OCI-LY7 (cell line): ENCODE results near the gene CHD5. TPM values are rescaled to one million over a fixed set of nuclear protein-coding genes. Genes with fewer than 3 reads are reported as not detected.

Experiments used
- BruUV-seq: library from RNA; stranded (reverse); fragments of 400-500 nt; replicated peaks from 2 replicates; lab custom pipeline; 2021; lab: Mats Ljungman, UMichigan
- CTCF ChIA-PET: fragments of 300-600 bp; sonication (Branson Sonifier 250); formaldehyde crosslinking; loops from one replicate; lab custom pipeline; 2022; ENCODE audit warnings: antibody characterized with exemption; ENCODE audit not compliant: unreplicated experiment; lab: Charles Lee
- POLR2A ChIA-PET: fragments of 300-600 bp; sonication (Branson Sonifier 250); formaldehyde crosslinking; loops from one replicate; lab custom pipeline; 2022; ENCODE audit warnings: antibody characterized with exemption; lab: Charles Lee
- DNase-seq: peaks from one replicate; pipeline ENCODE4 v3.0.0-alpha.2; 2015; ENCODE audit warnings: low spot score
- H2AFZ ChIP-seq: fragments of 200-600 bp; sonication (generic), shearing (Covaris generic); 2 replicates; pipeline ENCODE4 v1.6.1; 2014; ENCODE audit warnings: mild to moderate bottlenecking, antibody characterized with exemption, low read length, moderate library complexity
- H3K27ac ChIP-seq: fragments of 200-600 bp; sonication (generic); 2 replicates; pipeline ENCODE4 v1.5.1; 2014; ENCODE audit warnings: mixed run types, low read depth, mild to moderate bottlenecking, moderate library complexity, low read length, inconsistent platforms; ENCODE audit not compliant: poor library complexity, severe bottlenecking
- H3K36me3 ChIP-seq: fragments of 200-600 bp; sonication (generic); 2 replicates; pipeline ENCODE4 v1.6.1; 2014; ENCODE audit warnings: mild to moderate bottlenecking, antibody characterized with exemption, low read length, moderate library complexity, mixed read lengths; ENCODE audit not compliant: insufficient read depth
- H3K4me1 ChIP-seq: fragments of 200-600 bp; sonication (generic); 2 replicates; pipeline ENCODE4 v1.5.1; 2014; ENCODE audit warnings: mild to moderate bottlenecking, low read length; ENCODE audit not compliant: insufficient read depth, poor library complexity, severe bottlenecking
- H3K4me2 ChIP-seq: fragments of 200-600 bp; sonication (generic); 2 replicates; pipeline ENCODE4 v1.6.1; 2014; ENCODE audit warnings: mild to moderate bottlenecking, low read length
- H3K4me3 ChIP-seq: fragments of 200-600 bp; sonication (generic); 2 replicates; pipeline ENCODE4 v1.5.1; 2014; ENCODE audit warnings: mild to moderate bottlenecking, low read depth, low read length; ENCODE audit not compliant: poor library complexity, severe bottlenecking
- H3K79me2 ChIP-seq: fragments of 200-600 bp; sonication (generic); 2 replicates; pipeline ENCODE4 v1.6.1; 2016; ENCODE audit warnings: low read depth, mild to moderate bottlenecking, low read length, moderate library complexity, mixed read lengths; ENCODE audit not compliant: insufficient read depth
- H3K9me2 ChIP-seq: fragments of 200-600 bp; sonication (generic); 2 replicates; pipeline ENCODE4 v1.6.1; 2016; ENCODE audit warnings: mild to moderate bottlenecking, low read length, mixed read lengths; ENCODE audit not compliant: insufficient read depth
- H3K9me3 ChIP-seq: fragments of 200-600 bp; sonication (generic); 2 replicates; pipeline ENCODE4 v1.6.1; 2014; ENCODE audit warnings: mild to moderate bottlenecking, mixed run types, low read length, mixed read lengths
- H4K20me1 ChIP-seq: fragments of 200-600 bp; sonication (generic); 2 replicates; pipeline ENCODE4 v1.6.1; 2014; ENCODE audit warnings: mild to moderate bottlenecking, antibody characterized with exemption, low read length, moderate library complexity, mixed read lengths; ENCODE audit not compliant: insufficient read depth
- CTCF ChIP-seq: fragments of 200-600 bp; sonication (generic); conservative IDR thresholded peaks from 2 replicates; pipeline ENCODE4 v1.5.1; 2014; ENCODE audit warnings: mild to moderate bottlenecking, antibody characterized with exemption, low read length, moderate library complexity, mixed read lengths
- EZH2phosphoT487 ChIP-seq: fragments of 200-600 bp; sonication (generic); IDR thresholded peaks from 2 replicates; pipeline ENCODE4 v1.6.1; 2018; ENCODE audit warnings: low read depth, borderline replicate concordance, mild to moderate bottlenecking, mixed run types, antibody characterized with exemption, low read length, moderate library complexity, mixed read lengths
- intact Hi-C: fragments of 100-400 bp; cut with micrococcal nuclease; formaldehyde crosslinking; loops from one replicate; pipeline ENCODE4 v1.10.0; 2022; ENCODE audit not compliant: unreplicated experiment
- total RNA-seq, 2 experiments: library from RNA; depleted of rRNA in 1 of 2; stranded (reverse); fragments of >200 nt in 1 of 2; shearing (Covaris generic) in 1 of 2; gene quantifications; 2 replicates each; pipeline ENCODE4 v1.2.3, GENCODE V29; 2014 to 2022

The CHD5 gene
- total RNA-seq, 2 experiments from 2014 or later: 0.19 to 0.38 TPM

GRCh38 chr1:6106321-6106731 lies 73.8 kb downstream of the CHD5 start:
- BruUV-seq: no TSS peak
- no peaks in the 10 kb centered on the region for H4K20me1 ChIP-seq
- CTCF ChIA-PET: no interaction called here
- H3K9me3 ChIP-seq: no peaks in the 10 kb centered on the region
- H3K4me2 ChIP-seq: no peak overlapping the region
- H3K4me1 ChIP-seq: no peaks in the 10 kb centered on the region
- POLR2A ChIA-PET: no interaction called here
- intact Hi-C loops: loop anchor here (10.0 kb wide), 1 partner anchor 138 kb away; the partner anchor contains the start of gene HES3
- no peak overlapping the region for H3K27ac ChIP-seq
- H3K36me3 ChIP-seq: no peaks in the 10 kb centered on the region
- DNase-seq: no peak
- no peak for TF ChIP-seq CTCF
- no peak for TF ChIP-seq EZH2phosphoT487
- H3K9me2 ChIP-seq: no peaks in the 10 kb centered on the region
- H2AFZ ChIP-seq: no peak overlapping the region
- H3K79me2 ChIP-seq: no peaks in the 10 kb centered on the region
- no peak overlapping the region for H3K4me3 ChIP-seq

- no peak overlapping the region for H3K4me2 ChIP-seq
- intact Hi-C loops: loop anchor here (1.0 to 10.0 kb wide), 2 partner anchors 66 to 139 kb away; partner anchors contain the start of gene HES3
- ChIA-PET CTCF (no interaction called here), POLR2A (no interaction called here)
- H3K27ac ChIP-seq: no peak overlapping the region
- no peaks in the 10 kb centered on the region for H4K20me1 ChIP-seq
- no peaks in the 10 kb centered on the region for H3K9me2 ChIP-seq
- no TSS peak for BruUV-seq
- TF ChIP-seq EZH2phosphoT487 (no peak), CTCF (peak; percentile 21; the same call in 1 of the 2 replicates)
- no peaks in the 10 kb centered on the region for H3K36me3 ChIP-seq
- no peak overlapping the region for H3K4me3 ChIP-seq
- DNase-seq: no peak
- H3K9me3 ChIP-seq: no peaks in the 10 kb centered on the region
- H3K79me2 ChIP-seq: no peaks in the 10 kb centered on the region
- no peaks in the 10 kb centered on the region for H3K4me1 ChIP-seq
- H2AFZ ChIP-seq: no peak overlapping the region
These were observed 74.4 kb downstream of the CHD5 start for GRCh38 chr1:6105763-6106162.

- Histone ChIP-seq H2AFZ (no peak overlapping the region), H3K79me2 (no peaks in the 10 kb centered on the region), H3K9me2 (no peaks in the 10 kb centered on the region), H3K27ac (no peak overlapping the region), H4K20me1 (no peaks in the 10 kb centered on the region), H3K9me3 (no peaks in the 10 kb centered on the region), H3K4me3 (no peak overlapping the region), H3K4me1 (no peaks in the 10 kb centered on the region), H3K4me2 (no peak overlapping the region), H3K36me3 (no peaks in the 10 kb centered on the region)
- BruUV-seq: no TSS peak
- DNase-seq: peak; percentile 16
- ChIA-PET POLR2A (no interaction called here), CTCF (interaction anchor here (0.6 kb wide), 1 partner anchor 318 kb away, joined by 4 read pairs; no protein-coding TSS in a partner anchor)
- intact Hi-C loops: loop anchor here (1.0 to 10.0 kb wide), 2 partner anchors 66 to 140 kb away; partner anchors contain the start of gene HES3
- TF ChIP-seq CTCF (peak; percentile 45), EZH2phosphoT487 (no peak)
These were observed 74.9 kb downstream of the CHD5 start for GRCh38 chr1:6105218-6105679.
